HCT116 (cell line): ENCODE data around the gene ANKRD44. TPM values are rescaled to one million over a fixed set of nuclear protein-coding genes. Genes with fewer than 3 reads are reported as not detected.

Experiments used
- ATAC-seq: fragments of 200-7000 bp; cut with Tn5 transposase; 2 replicates; pipeline ENCODE4 v1.9.1; 2020; ENCODE audit warnings: mild to moderate bottlenecking, moderate library complexity
- BruUV-seq: library from RNA; stranded (reverse); fragments of 400-500 nt; replicated peaks from 2 replicates; lab custom pipeline; 2021; lab: Mats Ljungman, UMichigan
- CTCF ChIA-PET: fragments of 300-600 bp; sonication (Branson Sonifier 250); formaldehyde crosslinking; loops from one replicate; lab custom pipeline; 2021; ENCODE audit warnings: antibody characterized with exemption; lab: Charles Lee
- POLR2A ChIA-PET: fragments of 300-600, 350-600 bp; sonication (Branson Sonifier 250); formaldehyde crosslinking; loops from one replicate; lab custom pipeline; 2021; ENCODE audit warnings: antibody characterized with exemption; lab: Charles Lee
- RAD21 ChIA-PET, 2 experiments: fragments of 300-600 bp; sonication (Branson Sonifier 250); formaldehyde crosslinking; loops; one replicate each; lab custom pipeline; 2023; ENCODE audit warnings: low total read pairs in 2 of 2; ENCODE audit not compliant: uncharacterized antibody in 2 of 2, unreplicated experiment in 2 of 2, low non-redundant PET in 1 of 2; lab: Charles Lee
- DNase-seq: peaks from one replicate; pipeline ENCODE4 v3.0.0-alpha.2; 2010; ENCODE audit warnings: low read depth, low spot score
- H2AFZ ChIP-seq: fragments of 200-600 bp; shearing (Covaris generic), sonication (generic); 2 replicates; pipeline ENCODE4 v1.6.1; 2017; ENCODE audit warnings: low read depth, mixed run types, mixed read lengths, antibody characterized with exemption, low read length; ENCODE audit not compliant: poor library complexity, severe bottlenecking
- H3K27ac ChIP-seq: 2 replicates; pipeline ENCODE4 v1.5.1; 2012; ENCODE audit warnings: low read depth, low read length
- H3K27me3 ChIP-seq: fragments of 200-600 bp; sonication (generic); 2 replicates; pipeline ENCODE4 v1.6.1; 2016; ENCODE audit warnings: mixed run types, low read length, mixed read lengths; ENCODE audit not compliant: insufficient read depth
- H3K36me3 ChIP-seq, 2 experiments: fragments of 200-500 bp in 1 of 2; fragments of 200-600 bp in 1 of 2; sonication (Bioruptor generic) in 1 of 2; sonication (generic) in 1 of 2; 2 replicates each; pipeline versions ENCODE4 v1.5.1 to v1.6.1; 2014 to 2016; ENCODE audit warnings: low read length in 2 of 2, inconsistent platforms in 1 of 2, mixed read lengths in 1 of 2, mixed run types in 1 of 2; ENCODE audit not compliant: insufficient read depth in 2 of 2, control insufficient read depth in 1 of 2
- H3K4me1 ChIP-seq, 2 experiments: fragments of 200-600 bp in 1 of 2; sonication (generic) in 1 of 2; 2 replicates each; pipeline versions ENCODE4 v1.5.1 to v1.6.1; 2012 to 2017; ENCODE audit warnings: low read length in 2 of 2, inconsistent platforms in 1 of 2, mild to moderate bottlenecking in 1 of 2, mixed read lengths in 1 of 2, mixed run types in 1 of 2, moderate library complexity in 1 of 2; ENCODE audit not compliant: insufficient read depth in 2 of 2, control insufficient read depth in 1 of 2
- H3K4me2 ChIP-seq: fragments of 200-600 bp; sonication (generic); 2 replicates; pipeline ENCODE4 v1.6.1; 2017; ENCODE audit warnings: mixed run types, low read length, mixed read lengths
- H3K4me3 ChIP-seq, 2 experiments: fragments of 200-600 bp in 1 of 2; sonication (generic) in 1 of 2; replicated peaks in 1 of 2; 2 replicates each; pipeline ENCODE4 v1.5.1; 2011 to 2016; ENCODE audit warnings: low read length in 2 of 2, control low read depth in 1 of 2, low read depth in 1 of 2, mild to moderate bottlenecking in 1 of 2, mixed read lengths in 1 of 2, mixed run types in 1 of 2
- H3K79me2 ChIP-seq: fragments of 200-600 bp; sonication (generic); 2 replicates; pipeline ENCODE4 v1.6.1; 2017; ENCODE audit warnings: mild to moderate bottlenecking, mixed run types, low read length, moderate library complexity, mixed read lengths; ENCODE audit not compliant: insufficient read depth
- H3K9ac ChIP-seq: fragments of 200-600 bp; sonication (generic); 2 replicates; pipeline ENCODE4 v1.6.1; 2016; ENCODE audit warnings: low read length, mixed read lengths
- H3K9me2 ChIP-seq: fragments of 200-600 bp; sonication (generic), shearing (Covaris generic); 2 replicates; pipeline ENCODE4 v1.6.1; 2017; ENCODE audit warnings: mixed run types, mild to moderate bottlenecking, moderate library complexity; ENCODE audit not compliant: insufficient read depth
- H3K9me3 ChIP-seq, 2 experiments: fragments of 200-500 bp in 1 of 2; fragments of 200-600 bp in 1 of 2; sonication (Bioruptor generic) in 1 of 2; sonication (generic) in 1 of 2; 2 replicates each; pipeline ENCODE4 v1.6.1; 2014 to 2017; ENCODE audit warnings: low read length in 2 of 2, mixed read lengths in 2 of 2, inconsistent platforms in 1 of 2, low read depth in 1 of 2, mild to moderate bottlenecking in 1 of 2, mixed run types in 1 of 2, moderate library complexity in 1 of 2; ENCODE audit not compliant: control insufficient read depth in 1 of 2, insufficient read depth in 1 of 2
- H4K20me1 ChIP-seq: fragments of 200-600 bp; sonication (generic), shearing (Covaris generic); 2 replicates; pipeline ENCODE4 v1.6.1; 2017; ENCODE audit warnings: mixed run types, mild to moderate bottlenecking, moderate library complexity; ENCODE audit not compliant: insufficient read depth
- EGR1 ChIP-seq: IDR thresholded peaks from 2 replicates; pipeline ENCODE4 v1.6.1; 2012; ENCODE audit warnings: low read depth
- ELF1 ChIP-seq: IDR thresholded peaks from 2 replicates; pipeline ENCODE4 v1.6.1; 2012; ENCODE audit warnings: low read depth, borderline replicate concordance
- SP1 ChIP-seq: IDR thresholded peaks from 2 replicates; pipeline ENCODE4 v1.6.1; 2012; ENCODE audit warnings: low read depth
- SRF ChIP-seq: IDR thresholded peaks from 2 replicates; pipeline ENCODE4 v1.6.1; 2012; ENCODE audit warnings: low read depth
- YY1 ChIP-seq: IDR thresholded peaks from 2 replicates; pipeline ENCODE4 v1.6.1; 2011; ENCODE audit warnings: low read length, low read depth, moderate library complexity, mild to moderate bottlenecking; ENCODE audit not compliant: insufficient replicate concordance; ENCODE audit errors: extremely low read depth
- ZFX ChIP-seq: fragments of 450-650 bp; IDR thresholded peaks from 2 replicates; pipeline ENCODE4 v1.6.1; 2017
- intact Hi-C: fragments of 100-400 bp; cut with micrococcal nuclease; formaldehyde crosslinking; loops from 2 replicates; pipeline ENCODE4 v1.10.0; 2022
- total RNA-seq: library from RNA; stranded (reverse); gene quantifications from one replicate; pipeline ENCODE4 v1.2.1, GENCODE V29; 2021; ENCODE audit not compliant: unreplicated experiment
- TF ChIP-seq, protein P1 (sequence below): IDR thresholded peaks from 2 replicates; pipeline ENCODE4 v1.6.1; 2012
- TF ChIP-seq, protein P2 (sequence below): IDR thresholded peaks from 2 replicates; pipeline ENCODE4 v1.6.1; 2012; ENCODE audit warnings: low read depth
- TF ChIP-seq, protein P3 (sequence below): IDR thresholded peaks from 2 replicates; pipeline ENCODE4 v1.6.1; 2011; ENCODE audit warnings: mild to moderate bottlenecking, low read length, moderate library complexity; ENCODE audit not compliant: insufficient replicate concordance; ENCODE audit errors: extremely low read depth

ANKRD44 gene
- total RNA-seq, 1 experiment from 2014 or later = 2.7 TPM

DNA sequence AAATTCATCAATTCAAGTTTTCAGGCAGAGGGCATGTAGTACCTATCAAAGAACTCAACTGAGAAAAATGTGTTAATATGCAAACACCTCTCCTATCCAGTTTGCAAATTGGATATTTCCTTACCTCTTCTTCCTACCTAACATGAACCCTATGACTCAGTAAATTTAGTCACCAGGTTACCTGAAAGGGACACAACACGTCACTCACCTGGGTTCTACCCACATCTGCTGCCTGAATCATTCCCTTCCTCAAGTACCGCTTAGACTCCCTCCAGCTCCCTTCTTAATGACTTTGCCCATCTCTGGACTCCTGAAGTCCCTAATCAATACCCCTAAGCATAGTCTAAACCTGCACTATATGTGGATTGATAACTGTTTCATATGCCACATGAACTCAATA is 10.4 kb downstream of the ANKRD44 start:
- Histone ChIP-seq H3K27me3 (no peaks in the 10 kb centered on the region), H3K4me1 (no peaks in the 10 kb centered on the region), H3K9me3 (no peaks in the 10 kb centered on the region), H4K20me1 (no peaks in the 10 kb centered on the region), H2AFZ (no peak overlapping the region), H3K4me3 (no peak overlapping the region), H3K79me2 (no peaks in the 10 kb centered on the region), H3K9me2 (no peaks in the 10 kb centered on the region), H3K36me3 (no peaks in the 10 kb centered on the region), H3K27ac (no peak overlapping the region), H3K4me2 (no peak overlapping the region), H3K9ac (no peak overlapping the region)
- DNase-seq (no peak), ATAC-seq (no peak)
- intact Hi-C loops = no loop called here
- ChIA-PET RAD21 (no interaction called here), CTCF (no interaction called here), POLR2A (no interaction called here)
- BruUV-seq = no TSS peak
- TF ChIP-seq, protein P1, sequence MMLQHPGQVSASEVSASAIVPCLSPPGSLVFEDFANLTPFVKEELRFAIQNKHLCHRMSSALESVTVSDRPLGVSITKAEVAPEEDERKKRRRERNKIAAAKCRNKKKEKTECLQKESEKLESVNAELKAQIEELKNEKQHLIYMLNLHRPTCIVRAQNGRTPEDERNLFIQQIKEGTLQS = no peak
- TF ChIP-seq ELF1 = no peak
- no peak for TF ChIP-seq ZFX
- TF ChIP-seq, protein P2, sequence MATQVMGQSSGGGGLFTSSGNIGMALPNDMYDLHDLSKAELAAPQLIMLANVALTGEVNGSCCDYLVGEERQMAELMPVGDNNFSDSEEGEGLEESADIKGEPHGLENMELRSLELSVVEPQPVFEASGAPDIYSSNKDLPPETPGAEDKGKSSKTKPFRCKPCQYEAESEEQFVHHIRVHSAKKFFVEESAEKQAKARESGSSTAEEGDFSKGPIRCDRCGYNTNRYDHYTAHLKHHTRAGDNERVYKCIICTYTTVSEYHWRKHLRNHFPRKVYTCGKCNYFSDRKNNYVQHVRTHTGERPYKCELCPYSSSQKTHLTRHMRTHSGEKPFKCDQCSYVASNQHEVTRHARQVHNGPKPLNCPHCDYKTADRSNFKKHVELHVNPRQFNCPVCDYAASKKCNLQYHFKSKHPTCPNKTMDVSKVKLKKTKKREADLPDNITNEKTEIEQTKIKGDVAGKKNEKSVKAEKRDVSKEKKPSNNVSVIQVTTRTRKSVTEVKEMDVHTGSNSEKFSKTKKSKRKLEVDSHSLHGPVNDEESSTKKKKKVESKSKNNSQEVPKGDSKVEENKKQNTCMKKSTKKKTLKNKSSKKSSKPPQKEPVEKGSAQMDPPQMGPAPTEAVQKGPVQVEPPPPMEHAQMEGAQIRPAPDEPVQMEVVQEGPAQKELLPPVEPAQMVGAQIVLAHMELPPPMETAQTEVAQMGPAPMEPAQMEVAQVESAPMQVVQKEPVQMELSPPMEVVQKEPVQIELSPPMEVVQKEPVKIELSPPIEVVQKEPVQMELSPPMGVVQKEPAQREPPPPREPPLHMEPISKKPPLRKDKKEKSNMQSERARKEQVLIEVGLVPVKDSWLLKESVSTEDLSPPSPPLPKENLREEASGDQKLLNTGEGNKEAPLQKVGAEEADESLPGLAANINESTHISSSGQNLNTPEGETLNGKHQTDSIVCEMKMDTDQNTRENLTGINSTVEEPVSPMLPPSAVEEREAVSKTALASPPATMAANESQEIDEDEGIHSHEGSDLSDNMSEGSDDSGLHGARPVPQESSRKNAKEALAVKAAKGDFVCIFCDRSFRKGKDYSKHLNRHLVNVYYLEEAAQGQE = no peak
- TF ChIP-seq SRF = no peak
- TF ChIP-seq, protein P3, sequence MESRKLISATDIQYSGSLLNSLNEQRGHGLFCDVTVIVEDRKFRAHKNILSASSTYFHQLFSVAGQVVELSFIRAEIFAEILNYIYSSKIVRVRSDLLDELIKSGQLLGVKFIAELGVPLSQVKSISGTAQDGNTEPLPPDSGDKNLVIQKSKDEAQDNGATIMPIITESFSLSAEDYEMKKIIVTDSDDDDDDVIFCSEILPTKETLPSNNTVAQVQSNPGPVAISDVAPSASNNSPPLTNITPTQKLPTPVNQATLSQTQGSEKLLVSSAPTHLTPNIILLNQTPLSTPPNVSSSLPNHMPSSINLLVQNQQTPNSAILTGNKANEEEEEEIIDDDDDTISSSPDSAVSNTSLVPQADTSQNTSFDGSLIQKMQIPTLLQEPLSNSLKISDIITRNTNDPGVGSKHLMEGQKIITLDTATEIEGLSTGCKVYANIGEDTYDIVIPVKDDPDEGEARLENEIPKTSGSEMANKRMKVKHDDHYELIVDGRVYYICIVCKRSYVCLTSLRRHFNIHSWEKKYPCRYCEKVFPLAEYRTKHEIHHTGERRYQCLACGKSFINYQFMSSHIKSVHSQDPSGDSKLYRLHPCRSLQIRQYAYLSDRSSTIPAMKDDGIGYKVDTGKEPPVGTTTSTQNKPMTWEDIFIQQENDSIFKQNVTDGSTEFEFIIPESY = no peak
- TF ChIP-seq EGR1 = no peak
- no peak for TF ChIP-seq SP1
- TF ChIP-seq YY1 = no peak
